Mesenchymal stem cell (in vitro differentiated cells and primary cell): Measurements from ENCODE around the gene FADS1.
A peak's percentile ranks its signal among the peaks of the same experiment; 100 is the strongest.

Experiments
- DNase-seq: peaks from one replicate; pipeline ENCODE4 v3.0.0-alpha.2; 2013
- H2AFZ ChIP-seq: one replicate; pipeline ENCODE4 v1.6.1; 2013; ENCODE audit warnings: low read depth, mild to moderate bottlenecking, control low read depth, inconsistent platforms, low read length, moderate library complexity
- H2AK5ac ChIP-seq: 2 replicates; pipeline ENCODE4 v1.6.1; 2013; ENCODE audit warnings: low read length, moderate library complexity, mild to moderate bottlenecking, inconsistent platforms; ENCODE audit not compliant: severe bottlenecking
- H2BK120ac ChIP-seq: one replicate; pipeline ENCODE4 v1.6.1; 2013; ENCODE audit warnings: low read depth, mild to moderate bottlenecking, inconsistent platforms, low read length, moderate library complexity
- H2BK12ac ChIP-seq, 2 experiments: one replicate each; pipeline ENCODE4 v1.6.1; 2013; ENCODE audit warnings: inconsistent platforms in 2 of 2, low read length in 2 of 2, mild to moderate bottlenecking in 2 of 2, moderate library complexity in 2 of 2, control low read depth in 1 of 2
- H2BK15ac ChIP-seq: one replicate; pipeline ENCODE4 v1.6.1; 2013; ENCODE audit warnings: mild to moderate bottlenecking, low read depth, inconsistent platforms; ENCODE audit not compliant: poor library complexity, severe bottlenecking
- H2BK5ac ChIP-seq: 2 replicates; pipeline ENCODE4 v1.6.1; 2013; ENCODE audit warnings: low read depth, mild to moderate bottlenecking, low read length, control low read depth, inconsistent platforms; ENCODE audit not compliant: poor library complexity, severe bottlenecking
- H3K14ac ChIP-seq, 2 experiments: one replicate each; pipeline ENCODE4 v1.6.1; 2013; ENCODE audit warnings: inconsistent platforms in 2 of 2, low read length in 2 of 2, control low read depth in 1 of 2, mild to moderate bottlenecking in 1 of 2, moderate library complexity in 1 of 2
- H3K18ac ChIP-seq, 2 experiments: one replicate each; pipeline ENCODE4 v1.6.1; 2013; ENCODE audit warnings: inconsistent platforms in 2 of 2, low read length in 2 of 2, control low read depth in 1 of 2, low read depth in 1 of 2, mild to moderate bottlenecking in 1 of 2
- H3K23ac ChIP-seq, 2 experiments: one replicate each; pipeline ENCODE4 v1.6.1; 2013; ENCODE audit warnings: inconsistent platforms in 2 of 2, low read length in 2 of 2, mild to moderate bottlenecking in 2 of 2, moderate library complexity in 2 of 2, control low read depth in 1 of 2
- H3K27ac ChIP-seq: 2 replicates; pipeline ENCODE4 v1.5.1; 2013; ENCODE audit warnings: mild to moderate bottlenecking, moderate library complexity, low read length, control low read depth, inconsistent platforms; ENCODE audit not compliant: poor library complexity, severe bottlenecking
- H3K27me3 ChIP-seq, 2 experiments: 2 replicates each; pipeline versions ENCODE4 v1.6.1 to v1.7.0; 2013; ENCODE audit warnings: low read length in 2 of 2, mild to moderate bottlenecking in 2 of 2, moderate library complexity in 2 of 2, control low read depth in 1 of 2, inconsistent platforms in 1 of 2; ENCODE audit not compliant: control insufficient read depth in 1 of 2, insufficient read depth in 1 of 2
- H3K36me3 ChIP-seq, 2 experiments: 2 replicates each; pipeline versions ENCODE4 v1.6.1 to v1.7.0; 2013; ENCODE audit warnings: low read length in 2 of 2, control low read depth in 1 of 2, inconsistent platforms in 1 of 2, low read depth in 1 of 2, mild to moderate bottlenecking in 1 of 2; ENCODE audit not compliant: insufficient read depth in 2 of 2, control insufficient read depth in 1 of 2
- H3K4ac ChIP-seq, 2 experiments: one replicate each; pipeline ENCODE4 v1.6.1; 2013; ENCODE audit warnings: inconsistent platforms in 2 of 2, low read length in 2 of 2, mild to moderate bottlenecking in 2 of 2, moderate library complexity in 2 of 2, control low read depth in 1 of 2, low read depth in 1 of 2
- H3K4me1 ChIP-seq: 2 replicates; pipeline ENCODE4 v1.6.1; 2013; ENCODE audit warnings: low read depth, low read length, control low read depth; ENCODE audit not compliant: control insufficient read depth, insufficient read depth
- H3K4me2 ChIP-seq: 2 replicates; pipeline ENCODE4 v1.6.1; 2013; ENCODE audit warnings: low read length, mild to moderate bottlenecking, inconsistent platforms; ENCODE audit not compliant: poor library complexity, severe bottlenecking
- H3K4me3 ChIP-seq, 2 experiments: 2 replicates each; pipeline versions ENCODE4 v1.5.1 to v1.7.0; 2013; ENCODE audit warnings: low read length in 2 of 2, mild to moderate bottlenecking in 2 of 2, control low read depth in 1 of 2, low read depth in 1 of 2; ENCODE audit not compliant: insufficient read depth in 1 of 2
- H3K79me1 ChIP-seq: replicated peaks from 2 replicates; pipeline ENCODE4 v1.6.1; 2013; ENCODE audit warnings: mild to moderate bottlenecking, control low read depth, low read length, inconsistent platforms; ENCODE audit not compliant: poor library complexity, severe bottlenecking
- H3K9ac ChIP-seq: 2 replicates; pipeline ENCODE4 v1.7.0; 2013; ENCODE audit warnings: mild to moderate bottlenecking, low read length, moderate library complexity
- H3K9me3 ChIP-seq: 2 replicates; pipeline ENCODE4 v1.7.0; 2013; ENCODE audit warnings: mild to moderate bottlenecking, low read length; ENCODE audit not compliant: control insufficient read depth
- H4K8ac ChIP-seq: one replicate; pipeline ENCODE4 v1.6.1; 2013; ENCODE audit warnings: inconsistent platforms, mild to moderate bottlenecking, low read length, moderate library complexity
- H4K91ac ChIP-seq: one replicate; pipeline ENCODE4 v1.6.1; 2013; ENCODE audit warnings: mild to moderate bottlenecking, low read length, inconsistent platforms
- WGBS: methylation state at CpG from one replicate; pipeline ENCODE4 v1.1.7; 2013; ENCODE audit warnings: mixed read lengths; 5-methylcytosine and 5-hydroxymethylcytosine counted together

Gene FADS1

DNA sequence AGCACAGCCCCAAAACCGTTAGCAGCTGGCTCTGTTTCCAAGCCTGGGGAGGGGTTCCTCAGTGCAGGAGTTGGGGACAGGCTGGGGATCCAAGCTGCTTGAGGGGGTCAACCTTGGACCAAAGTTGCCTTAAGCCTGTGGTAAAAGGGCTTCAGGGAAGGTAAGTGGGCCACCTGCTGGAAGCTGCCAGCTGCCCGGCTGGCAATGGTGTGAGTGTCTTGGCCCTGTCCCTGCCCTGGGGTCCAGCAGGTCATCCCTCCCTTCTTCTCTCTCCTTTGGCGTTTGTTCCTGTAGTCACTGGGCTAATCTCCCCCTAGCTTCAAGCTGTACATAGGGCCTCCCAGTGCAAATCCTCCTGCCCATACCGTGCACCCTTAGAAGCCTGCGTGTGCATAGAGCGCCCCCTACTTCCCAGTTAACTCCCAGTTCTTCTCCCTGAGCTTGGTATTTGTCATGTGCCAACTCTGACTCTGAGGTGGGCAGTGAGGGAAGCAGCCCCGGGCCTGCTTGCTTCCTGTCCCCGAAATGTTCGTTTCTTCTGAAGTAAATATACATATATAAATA, 28.8 kb downstream of the FADS1 start:
- no peak overlapping the region for H3K14ac ChIP-seq
- H2BK120ac ChIP-seq: no peak overlapping the region
- no peak overlapping the region for H2BK12ac ChIP-seq
- H3K79me1 ChIP-seq: peaks cover 21% of the 10 kb centered on the region
- H3K4me1 ChIP-seq: peaks cover 40% of the 10 kb centered on the region
- H3K9me3 ChIP-seq: no peaks in the 10 kb centered on the region
- H3K9ac ChIP-seq: no peak overlapping the region
- H2BK5ac ChIP-seq: no peak overlapping the region
- no peak overlapping the region for H3K4me3 ChIP-seq
- H3K23ac ChIP-seq: no peak overlapping the region
- H2AFZ ChIP-seq: no peak overlapping the region
- H3K36me3 ChIP-seq: peaks cover 62 to 71% of the 10 kb centered on the region in 2 experiments
- H3K4ac ChIP-seq: no peak overlapping the region
- H3K27ac ChIP-seq: no peak overlapping the region
- no peak overlapping the region for H3K18ac ChIP-seq
- H4K91ac ChIP-seq: no peak overlapping the region
- H2BK15ac ChIP-seq: no peak overlapping the region
- H3K27me3 ChIP-seq: no peaks in the 10 kb centered on the region
- H4K8ac ChIP-seq: no peak overlapping the region
- DNase-seq: peak; percentile 74
- H2AK5ac ChIP-seq: no peak overlapping the region
- WGBS: 67% methylated on average over 6 of the region's 9 CpGs
- H3K4me2 ChIP-seq: no peak overlapping the region

DNA sequence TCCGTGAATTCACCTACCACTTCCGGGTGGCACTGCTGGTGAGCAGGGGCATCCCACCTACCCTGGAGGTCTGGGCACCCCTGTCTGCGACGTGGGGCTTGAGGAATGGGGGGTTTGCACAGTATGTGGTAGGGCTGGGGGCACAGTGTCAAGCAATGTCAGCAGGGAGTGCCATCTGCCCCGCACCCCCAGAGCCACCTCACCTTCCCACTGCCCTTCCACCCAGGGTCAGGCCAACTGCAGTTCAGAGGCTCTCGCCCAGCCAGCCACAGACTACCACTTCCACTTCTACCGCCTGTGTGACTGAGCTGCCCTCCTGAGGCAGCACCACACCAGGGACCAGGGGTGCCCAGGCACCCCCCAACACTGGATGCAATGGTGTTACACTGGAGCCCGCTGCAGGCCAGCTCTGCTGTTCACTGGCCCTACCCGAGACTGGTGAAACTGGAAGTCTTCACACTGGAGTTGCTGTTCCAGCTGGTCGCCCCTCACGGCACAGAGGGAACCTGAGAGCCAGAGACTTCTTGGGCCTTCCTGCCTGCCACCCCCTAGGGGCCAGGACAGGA, 30.9 kb downstream of the FADS1 start:
- H2BK12ac ChIP-seq: no peak overlapping the region
- no peak overlapping the region for H2BK120ac ChIP-seq
- H3K23ac ChIP-seq: no peak overlapping the region
- H3K4me2 ChIP-seq: no peak overlapping the region
- H3K36me3 ChIP-seq: peaks cover 62 to 91% of the 10 kb centered on the region in 2 experiments
- no peak overlapping the region for H2AFZ ChIP-seq
- H2BK15ac ChIP-seq: no peak overlapping the region
- H2BK5ac ChIP-seq: no peak overlapping the region
- H2AK5ac ChIP-seq: peak overlapping the region; percentile 35
- no peak overlapping the region for H4K91ac ChIP-seq
- no peaks in the 10 kb centered on the region for H3K27me3 ChIP-seq
- peak overlapping the region; percentile 22 for H3K27ac ChIP-seq
- no peak overlapping the region for H3K14ac ChIP-seq
- H3K4me1 ChIP-seq: peaks cover 47% of the 10 kb centered on the region
- H3K79me1 ChIP-seq: peaks cover 21% of the 10 kb centered on the region
- H3K9me3 ChIP-seq: no peaks in the 10 kb centered on the region
- 97% methylated on average over 10 of the region's 11 CpGs for WGBS
- peak overlapping the region; percentile 43 for H4K8ac ChIP-seq
- DNase-seq: no peak
- no peak overlapping the region for H3K4ac ChIP-seq
- H3K9ac ChIP-seq: no peak overlapping the region
- H3K4me3 ChIP-seq: no peak overlapping the region
- no peak overlapping the region for H3K18ac ChIP-seq

DNA sequence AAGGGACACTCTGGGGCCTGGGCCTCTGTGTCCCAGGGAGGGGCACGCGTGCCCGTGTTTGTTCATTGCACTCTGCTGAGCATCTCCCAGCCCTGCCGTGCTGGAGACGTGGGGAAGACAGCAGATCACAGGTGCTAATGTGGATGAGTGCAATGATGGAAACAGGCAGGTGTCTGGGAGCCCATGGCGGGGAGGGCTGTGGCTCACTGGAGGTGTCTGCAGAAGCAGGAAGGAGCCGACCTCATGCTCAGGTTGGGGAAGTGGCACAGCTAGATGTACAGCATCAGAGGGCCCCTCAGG, 32.3 kb downstream of the FADS1 start:
- H3K18ac ChIP-seq: peak overlapping the region in 1 of 2 experiments; percentile 43
- H2AFZ ChIP-seq: no peak overlapping the region
- H3K27me3 ChIP-seq: no peaks in the 10 kb centered on the region
- no peak overlapping the region for H4K91ac ChIP-seq
- no peak overlapping the region for H3K14ac ChIP-seq
- H4K8ac ChIP-seq: no peak overlapping the region
- WGBS: 95% methylated on average over 7 of the region's 7 CpGs
- H3K9ac ChIP-seq: no peak overlapping the region
- peak overlapping the region; percentile 79 for H2AK5ac ChIP-seq
- no peak overlapping the region for H2BK12ac ChIP-seq
- H2BK15ac ChIP-seq: peak overlapping the region; percentile 70
- H3K36me3 ChIP-seq: peaks cover 52 to 96% of the 10 kb centered on the region in 2 experiments
- peaks cover 52% of the 10 kb centered on the region for H3K4me1 ChIP-seq
- no peak overlapping the region for H2BK120ac ChIP-seq
- no peak overlapping the region for H2BK5ac ChIP-seq
- DNase-seq: no peak
- H3K4me3 ChIP-seq: no peak overlapping the region
- no peaks in the 10 kb centered on the region for H3K9me3 ChIP-seq
- no peak overlapping the region for H3K23ac ChIP-seq
- peak overlapping the region; percentile 83 for H3K27ac ChIP-seq
- peaks cover 12% of the 10 kb centered on the region for H3K79me1 ChIP-seq
- H3K4ac ChIP-seq: no peak overlapping the region
- H3K4me2 ChIP-seq: no peak overlapping the region

DNA sequence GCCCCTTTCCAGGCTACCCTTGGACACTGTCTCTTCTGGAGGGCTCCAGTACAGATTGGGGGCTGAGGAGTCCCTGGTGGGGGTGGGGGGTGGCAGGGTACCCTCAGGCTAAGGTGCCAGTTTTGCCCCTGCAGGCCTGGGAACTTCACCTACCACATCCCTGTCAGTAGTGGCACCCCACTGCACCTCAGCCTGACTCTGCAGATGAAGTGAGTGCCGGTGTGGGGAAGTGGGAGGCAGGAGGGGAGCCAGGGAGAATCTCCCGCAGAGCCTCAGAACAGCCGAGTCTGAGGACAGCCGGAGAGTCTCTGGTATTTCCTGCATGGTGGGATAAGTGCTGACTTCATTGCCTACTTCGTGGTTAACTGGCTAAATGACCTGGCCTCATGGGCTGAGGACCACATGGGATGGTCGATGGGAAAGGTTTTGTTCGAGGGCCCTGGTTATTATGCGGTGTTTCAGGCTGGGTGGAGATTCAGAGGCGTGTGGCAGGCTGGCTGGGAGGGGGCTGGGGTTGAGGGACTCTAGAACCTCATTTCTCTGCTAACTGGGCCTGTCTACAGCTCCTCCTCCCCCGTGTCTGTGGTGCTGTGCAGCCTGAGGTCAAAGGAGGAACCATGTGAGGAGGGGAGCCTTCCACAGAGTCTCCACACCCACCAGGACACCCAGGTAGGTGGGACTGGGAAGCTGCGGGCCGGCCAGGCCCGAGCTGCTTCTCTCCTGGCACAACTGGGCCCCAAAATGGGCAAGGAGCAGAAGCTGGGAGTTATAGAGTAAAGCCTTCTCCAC, 32.9 kb downstream of the FADS1 start:
- Histone ChIP-seq H3K14ac (no peak overlapping the region), H3K27me3 (peaks cover 0 to 5% of the 10 kb centered on the region in 2 experiments), H3K9me3 (no peaks in the 10 kb centered on the region), H3K18ac (peak overlapping the region; percentile 9 to 43), H3K9ac (no peak overlapping the region), H2BK12ac (peak overlapping the region in 1 of 2 experiments; percentile 19), H2BK5ac (no peak overlapping the region), H3K4ac (peak overlapping the region in 1 of 2 experiments; percentile 20), H2AFZ (no peak overlapping the region), H2BK120ac (peak overlapping the region; percentile 36), H3K27ac (peak overlapping the region; percentile 83), H3K4me1 (peaks cover 52% of the 10 kb centered on the region), H3K23ac (no peak overlapping the region), H4K8ac (no peak overlapping the region), H3K36me3 (peaks cover 46 to 96% of the 10 kb centered on the region in 2 experiments), H3K4me3 (no peak overlapping the region), H2BK15ac (peak overlapping the region; percentile 70), H3K4me2 (no peak overlapping the region), H4K91ac (peak overlapping the region; percentile 21), H2AK5ac (peak overlapping the region; percentile 87), H3K79me1 (peaks cover 9% of the 10 kb centered on the region)
- DNase-seq: peak; percentile 81
- 49% methylated on average over 12 of the region's 13 CpGs for WGBS
